Activated naive CD4-positive, alpha-beta T cell treated with anti-CD3 and anti-CD28 coated beads, Interleukin-2, amount 50 U/mL, for 16 hours (primary cell): ENCODE measurements around the gene RESP18.
A peak's percentile ranks its signal among the peaks of the same experiment; 100 is the strongest.
"Not testable (repeated sequence)": the region's sequence is repeated elsewhere in the genome, so short reads cannot be mapped to it uniquely, and the experiment has no call there.

Experiments used
- DNase-seq: peaks from one replicate; pipeline ENCODE4 v3.0.0-alpha.2; 2020

RESP18 gene

GRCh38 chr2:219290381-219291171, 42.0 kb downstream of the RESP18 start:
- DNase-seq, result no peak

DNA sequence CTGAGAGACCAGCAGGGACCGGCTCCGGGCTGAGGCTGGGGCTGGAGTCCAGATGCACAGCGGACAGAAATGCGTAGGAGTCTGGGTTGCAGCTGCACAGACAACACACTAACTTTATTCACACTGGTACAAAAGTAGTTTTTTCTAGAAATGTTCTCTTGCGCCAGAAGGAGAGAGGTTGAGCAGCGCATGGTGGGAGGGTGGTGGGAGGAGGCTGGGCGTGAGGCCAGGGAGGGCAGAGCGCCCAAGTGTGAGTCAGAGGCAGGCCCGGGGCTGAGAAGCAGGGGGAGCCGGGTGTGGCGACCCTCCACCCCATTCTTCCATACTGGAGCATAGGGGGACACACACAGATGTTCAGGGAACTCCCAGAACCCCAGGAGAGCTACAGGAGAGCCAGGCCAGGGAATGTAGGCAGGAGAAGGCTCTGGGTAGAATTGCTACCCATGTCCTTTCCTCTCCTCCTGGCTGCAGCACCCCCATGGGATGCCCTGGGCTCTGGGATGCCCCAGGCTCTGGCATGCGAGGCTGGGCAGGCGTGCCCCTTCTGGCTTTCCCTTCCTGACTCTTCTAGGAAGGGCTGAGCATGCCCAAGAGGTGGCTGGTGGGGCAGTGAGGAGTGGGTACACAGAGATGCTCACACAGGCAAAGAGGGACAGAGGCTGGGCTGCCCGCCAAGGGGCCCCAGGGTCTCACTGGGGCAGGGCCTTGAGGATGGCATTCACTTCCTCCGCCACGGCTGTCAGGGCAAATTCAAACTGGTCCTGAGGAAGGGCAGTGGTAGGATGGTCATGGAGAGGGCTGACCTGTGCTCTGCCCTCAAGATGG, 42.8 kb downstream of the RESP18 start:
- DNase-seq, result no peak

GRCh38 chr2:219289195-219289536, 43.4 kb downstream of the RESP18 start:
- no peak for DNase-seq

DNA sequence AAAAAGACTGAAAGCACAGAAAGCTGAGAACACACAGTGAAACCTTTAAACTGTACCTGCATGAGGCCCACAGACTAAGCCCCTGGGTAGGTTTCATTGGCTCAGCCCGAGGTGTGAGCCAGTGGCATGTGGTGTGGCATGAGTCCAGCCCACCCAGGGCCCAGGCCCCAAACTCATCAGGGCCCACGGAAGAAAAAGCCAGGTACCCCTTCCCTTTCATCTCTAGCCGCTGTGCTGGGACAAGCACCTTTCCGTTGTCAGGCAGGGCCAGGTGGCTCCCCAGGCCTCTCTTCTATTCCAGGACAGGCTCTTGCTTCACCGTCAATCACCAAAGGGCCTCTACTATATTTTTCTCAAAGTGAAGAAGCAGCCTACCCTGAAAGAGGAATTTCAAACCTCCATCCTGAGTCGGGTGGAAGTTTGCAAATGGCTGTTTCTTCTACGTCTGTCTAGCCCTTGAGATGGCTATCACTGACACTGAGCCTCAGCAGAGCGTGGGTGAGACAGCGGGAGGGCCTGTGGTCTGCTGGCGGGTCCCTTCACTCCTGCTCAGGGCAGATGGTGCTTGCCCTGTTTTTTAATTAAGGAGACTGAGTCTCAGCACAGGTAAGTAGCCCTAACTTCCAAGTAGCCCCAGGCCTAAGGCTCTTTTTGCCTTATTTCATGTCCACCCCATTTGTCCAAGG, 44.8 kb downstream of the RESP18 start:
- no peak for DNase-seq

DNA sequence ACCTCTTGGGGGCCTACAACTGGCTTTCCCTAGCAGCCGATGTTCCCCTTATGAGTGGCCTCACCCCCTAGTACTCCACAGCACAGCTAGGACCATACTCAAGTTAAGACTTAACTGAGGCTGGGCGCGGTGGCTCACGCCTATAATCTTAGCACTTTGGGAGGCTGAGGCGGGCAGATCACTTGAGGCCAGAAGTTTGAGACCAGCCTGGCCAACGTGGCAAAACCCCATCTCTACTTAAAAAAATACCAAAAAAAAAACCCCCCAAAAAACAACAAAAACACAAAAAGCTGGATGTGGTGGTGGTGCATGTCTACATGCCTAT, 45.5 kb downstream of the RESP18 start:
- DNase-seq, result not testable (repeated sequence)

- DNase-seq, result no peak
These were observed 46.0 kb downstream of the RESP18 start for GRCh38 chr2:219286436-219287115.

DNA sequence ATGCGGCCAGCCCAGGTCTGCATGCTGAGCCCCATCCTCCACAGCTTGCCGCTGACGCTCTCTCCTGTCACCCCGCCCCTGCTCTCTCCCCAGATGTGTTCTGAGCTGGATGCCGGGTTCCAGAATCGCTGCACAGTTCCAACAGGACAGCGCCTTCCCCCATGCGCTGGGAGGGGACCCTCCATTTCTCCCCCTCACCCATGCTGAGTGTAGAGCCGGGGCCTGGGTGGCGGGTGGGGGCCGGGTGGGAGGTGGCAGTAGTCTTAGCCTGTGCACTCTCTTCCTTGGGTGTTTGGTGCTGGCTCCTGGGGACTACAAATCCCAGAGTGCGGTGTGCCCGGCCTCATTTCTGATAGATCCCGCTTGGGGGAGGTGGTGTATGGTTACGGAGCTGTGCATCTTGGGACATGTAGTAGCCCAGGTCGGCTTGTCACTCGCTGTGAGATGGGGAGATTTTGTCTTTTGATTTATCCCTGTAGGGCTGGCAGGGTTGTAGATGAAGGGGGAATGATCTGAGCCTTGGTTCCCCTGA, 46.6 kb downstream of the RESP18 start:
- no peak for DNase-seq

- no peak for DNase-seq
These were observed 47.2 kb downstream of the RESP18 start for GRCh38 chr2:219285373-219285735.

GRCh38 chr2:219284501-219285372, 47.8 kb downstream of the RESP18 start:
- DNase-seq, result no peak

DNA sequence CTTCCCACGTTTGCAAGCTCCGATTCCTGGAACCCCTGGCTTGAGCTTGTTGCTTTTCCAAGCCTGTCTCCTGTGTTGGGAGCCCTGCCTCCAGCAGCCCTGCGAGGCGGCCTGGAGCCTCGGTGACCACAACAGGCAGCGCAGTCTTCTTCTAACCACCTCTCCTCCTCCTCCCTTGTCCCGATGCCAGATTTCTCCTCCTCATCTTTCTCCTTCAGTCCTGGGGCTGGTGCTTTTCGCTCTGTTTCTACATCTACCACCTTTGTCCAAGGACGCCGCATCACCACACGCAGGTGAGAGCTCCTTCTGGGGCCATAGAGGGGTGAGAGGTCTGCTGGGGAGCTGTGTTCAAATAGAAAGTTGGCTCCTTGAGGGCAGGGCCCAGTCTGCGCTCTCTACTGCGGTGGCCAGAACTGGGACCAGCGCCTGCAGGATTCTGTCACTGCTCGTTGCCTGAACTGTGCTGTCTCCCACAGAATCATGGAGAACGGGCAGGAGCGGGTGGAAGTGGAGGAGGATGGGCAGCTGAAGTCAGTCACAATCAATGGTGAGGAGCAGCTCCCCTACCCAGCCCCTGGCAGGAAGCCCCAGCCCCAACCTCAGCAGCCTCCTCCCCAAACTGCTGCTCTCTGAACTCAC, 49.5 kb downstream of the RESP18 start:
- no peak for DNase-seq

GRCh38 chr2:219282375-219282774, 50.2 kb downstream of the RESP18 start:
- DNase-seq, result no peak

GRCh38 chr2:219281588-219281987, 51.0 kb downstream of the RESP18 start:
- DNase-seq, result no peak

DNA sequence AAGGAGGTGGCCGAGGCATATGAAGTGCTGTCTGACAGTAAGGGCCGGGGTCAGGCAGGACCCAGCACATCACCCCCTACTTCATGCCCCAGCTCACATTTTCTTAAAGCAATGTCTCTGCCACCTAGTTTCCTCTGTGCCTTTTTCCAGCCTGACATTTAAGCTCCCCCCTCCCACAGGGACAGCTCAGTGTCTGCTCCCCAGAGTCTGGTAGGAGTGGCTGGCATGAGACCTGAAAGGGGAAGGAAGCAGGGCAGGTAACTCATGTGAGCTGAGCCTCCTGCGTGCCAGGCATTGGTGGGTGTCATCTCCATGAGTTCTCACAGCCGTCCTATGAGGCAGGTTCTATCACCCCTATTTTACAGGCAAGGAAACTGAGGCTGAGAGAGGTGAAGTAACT, 51.9 kb downstream of the RESP18 start:
- DNase-seq, result no peak

GRCh38 chr2:219279916-219280516, 52.5 kb downstream of the RESP18 start:
- DNase-seq, result no peak

- peak; percentile 100 for DNase-seq
These were observed 53.2 kb downstream of the RESP18 start, which contains the start of gene DNAJB2 for GRCh38 chr2:219279151-219279915. DNAJB2 (plus strand) TSS chr2:219279366; CDS start chr2:219279834, 468 bp downstream.

DNA sequence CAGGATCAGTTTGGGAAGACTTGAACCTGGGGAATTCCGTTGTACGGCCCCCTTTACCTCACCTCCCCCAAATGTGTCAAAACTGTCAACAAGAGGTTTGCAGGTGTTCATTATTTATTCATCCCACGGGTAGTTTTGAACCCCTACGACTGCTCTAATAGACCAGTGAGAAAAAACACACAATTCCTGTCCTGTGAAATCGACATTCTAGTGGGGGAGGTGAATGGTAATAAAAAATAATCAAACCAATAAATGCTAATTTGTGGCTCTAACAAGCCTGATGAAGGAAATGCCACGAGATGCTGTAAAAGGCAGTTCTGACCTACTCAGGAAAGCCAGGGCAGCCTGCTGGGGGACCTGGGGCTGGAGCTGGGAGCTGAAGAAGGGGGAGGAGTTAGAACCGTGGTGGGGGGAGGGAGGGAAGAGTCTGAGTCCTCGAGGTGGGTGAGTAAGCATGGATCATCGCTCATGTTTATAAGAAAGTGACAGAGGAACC, 53.8 kb downstream of the RESP18 start:
- no peak for DNase-seq

- DNase-seq, result peak; percentile 70
These were observed 54.6 kb downstream of the RESP18 start for GRCh38 chr2:219277703-219278654.
